SIG-M5 treated with dmso at 0.1 percent for 504 hours (cell line): ENCODE data around the gene UGT3A1.
A peak's percentile ranks its signal among the peaks of the same experiment; 100 is the strongest.

Experiments used
- DNase-seq: peaks from one replicate; lab custom pipeline; 2025; ENCODE audit not compliant: unreplicated experiment; lab: John Stamatoyannopoulos, UW

Gene UGT3A1

GRCh38 chr5:35920890-35921289, 70.3 kb downstream of the UGT3A1 start:
- DNase-seq, result no peak

GRCh38 chr5:35919191-35919590, 72.0 kb downstream of the UGT3A1 start:
- DNase-seq, result no peak

- DNase-seq, result no peak
Measured at GRCh38 chr5:35908814-35909213, 82.4 kb downstream of the UGT3A1 start.

- peak; percentile 17 for DNase-seq
Measured at GRCh38 chr5:35908228-35908627, 83.0 kb downstream of the UGT3A1 start.

GRCh38 chr5:35904443-35905132, 86.6 kb downstream of the UGT3A1 start:
- no peak for DNase-seq

- DNase-seq, result no peak
Measured at GRCh38 chr5:35903631-35904203, 87.5 kb downstream of the UGT3A1 start.

GRCh38 chr5:35902046-35902672, 89.0 kb downstream of the UGT3A1 start:
- DNase-seq, result no peak
